Esophagus squamous epithelium (tissue), 5 donors: ENCODE results near the gene COL4A2. TPM values are rescaled to one million over a fixed set of nuclear protein-coding genes. Genes with fewer than 3 reads are reported as not detected.

Experiments used
- DNase-seq: peaks from one replicate; lab custom pipeline; 2025; lab: John Stamatoyannopoulos, UW
- H3K27ac ChIP-seq, 4 donors: fragments of 200-600 bp; sonication (generic); one replicate each; pipeline ENCODE4 v1.5.1; 2016 to 2019; ENCODE audit warnings: mild to moderate bottlenecking in 1 of 4
- H3K27me3 ChIP-seq, 4 donors: fragments of 200-600 bp; sonication (generic); 1 replicate in 3 of 4; 2 replicates in 1 of 4; pipeline versions ENCODE4 v1.5.1 to v1.6.0; 2017 to 2021; ENCODE audit warnings: antibody characterized with exemption in 1 of 4
- H3K36me3 ChIP-seq, 3 donors: fragments of 200-600 bp; sonication (generic); one replicate each; pipeline ENCODE4 v1.5.1; 2016 to 2019
- H3K4me1 ChIP-seq, 3 donors: fragments of 200-600 bp; sonication (generic); one replicate each; pipeline ENCODE4 v1.5.1; 2017 to 2019
- H3K4me3 ChIP-seq, 4 donors: fragments of 200-600 bp; sonication (generic); 1 replicate in 3 of 4; 2 replicates in 1 of 4; pipeline ENCODE4 v1.5.1; 2016 to 2019; ENCODE audit warnings: mild to moderate bottlenecking in 2 of 4, moderate library complexity in 1 of 4
- H3K9me3 ChIP-seq, 3 donors: fragments of 200-600 bp; sonication (generic); one replicate each; pipeline ENCODE4 v1.5.1; 2016 to 2019
- CTCF ChIP-seq, 6 experiments: fragments of 450-650 bp in 4 of 6; fragments of 200-600 bp in 2 of 6; sonication (generic) in 2 of 6; IDR thresholded peaks; one replicate each; pipeline ENCODE4 v1.5.1; 2016 to 2019; ENCODE audit warnings: antibody characterized with exemption in 6 of 6, mild to moderate bottlenecking in 4 of 6, moderate library complexity in 4 of 6
- POLR2A ChIP-seq, 4 donors: fragments of 450-650 bp; IDR thresholded peaks; one replicate each; pipeline ENCODE4 v1.6.1; 2017; ENCODE audit warnings: antibody characterized with exemption in 4 of 4, mild to moderate bottlenecking in 4 of 4, moderate library complexity in 3 of 4
- WGBS, 2 donors: methylation state at CpG; one replicate each; pipeline ENCODE4 v1.1.5; 2018; 5-methylcytosine and 5-hydroxymethylcytosine counted together
- intact Hi-C: fragments of 100-400 bp; cut with DNase I; formaldehyde crosslinking; loops from one replicate; pipeline ENCODE4 v1.15.0; 2022
- total RNA-seq, 4 donors: library from RNA; depleted of rRNA; stranded (reverse); fragments of >200 nt; gene quantifications; one replicate each; pipeline ENCODE4 v1.1.0, GENCODE V29; 2016
- donor health status: DM: yes; HTN: yes; CAD: no.

COL4A2 gene
- total RNA-seq, 4 donors from 2014 or later = 11.9 to 102 (median 43.5) TPM

GRCh38 chr13:110503037-110503901 lies 196.2 kb downstream of the COL4A2 start:
- Histone ChIP-seq H3K9me3 (no peaks in the 10 kb centered on the region), H3K27me3 (no peaks in the 10 kb centered on the region), H3K4me1 (peaks cover 9 to 21% (median 14%) of the 10 kb centered on the region in 3 donors), H3K27ac (peak overlapping the region in 1 of 4 donors; percentile 1), H3K4me3 (no peak overlapping the region), H3K36me3 (peaks cover 0 to 82% (median 9%) of the 10 kb centered on the region in 3 donors)
- no peak for TF ChIP-seq CTCF (IDR thresholded peaks at IDR 0.05)
- no peak for TF ChIP-seq POLR2A (IDR thresholded peaks at IDR 0.05)
- 65 to 77% methylated on average over 10 to 12 of the region's 20 CpGs for WGBS, 2 donors
- intact Hi-C loops = no loop called here
- DNase-seq = no peak

- DNase-seq = no peak
- intact Hi-C loops = no loop called here
- H3K9me3 ChIP-seq = no peaks in the 10 kb centered on the region
- TF ChIP-seq CTCF (IDR thresholded peaks at IDR 0.05) (no peak), POLR2A (IDR thresholded peaks at IDR 0.05) (no peak)
- H3K27ac ChIP-seq = peak overlapping the region in 2 of 4 donors; percentile 1 to 12
- peaks cover 0 to 77% (median 9%) of the 10 kb centered on the region in 3 donors for H3K36me3 ChIP-seq
- no peak overlapping the region for H3K4me3 ChIP-seq
- WGBS, 2 donors = 40 to 65% methylated on average over 1 to 4 of the region's 18 CpGs
- peaks cover 10 to 25% (median 14%) of the 10 kb centered on the region in 3 donors for H3K4me1 ChIP-seq
- H3K27me3 ChIP-seq = no peaks in the 10 kb centered on the region
These were observed 197.0 kb downstream of the COL4A2 start for GRCh38 chr13:110503979-110504499.

GRCh38 chr13:110505594-110505993 lies 198.5 kb downstream of the COL4A2 start:
- intact Hi-C loops = no loop called here
- WGBS, 2 donors = 92 to 93% methylated on average over 9 to 10 of the region's 10 CpGs
- no peak overlapping the region for H3K27ac ChIP-seq
- H3K27me3 ChIP-seq = no peaks in the 10 kb centered on the region
- no peaks in the 10 kb centered on the region for H3K9me3 ChIP-seq
- peaks cover 0 to 72% (median 9%) of the 10 kb centered on the region in 3 donors for H3K36me3 ChIP-seq
- H3K4me3 ChIP-seq = no peak overlapping the region
- no peak for TF ChIP-seq POLR2A (IDR thresholded peaks at IDR 0.05)
- TF ChIP-seq CTCF (IDR thresholded peaks at IDR 0.05) = no peak
- no peak for DNase-seq
- peaks cover 10 to 35% (median 14%) of the 10 kb centered on the region in 3 donors for H3K4me1 ChIP-seq

GRCh38 chr13:110506396-110506795 lies 199.3 kb downstream of the COL4A2 start:
- intact Hi-C loops = no loop called here
- peak overlapping the region in 3 of 4 donors; percentile 29 to 75 (median 66) for H3K27ac ChIP-seq
- TF ChIP-seq CTCF (IDR thresholded peaks at IDR 0.05) = no peak
- no peak for TF ChIP-seq POLR2A (IDR thresholded peaks at IDR 0.05)
- peaks cover 10 to 35% (median 14%) of the 10 kb centered on the region in 3 donors for H3K4me1 ChIP-seq
- no peaks in the 10 kb centered on the region for H3K9me3 ChIP-seq
- peaks cover 0 to 64% (median 9%) of the 10 kb centered on the region in 3 donors for H3K36me3 ChIP-seq
- H3K27me3 ChIP-seq = no peaks in the 10 kb centered on the region
- WGBS, 2 donors = 78 to 84% methylated on average over 7 to 12 of the region's 18 CpGs
- no peak overlapping the region for H3K4me3 ChIP-seq
- no peak for DNase-seq
